CD1c-positive myeloid dendritic cell (primary cell): ENCODE results near the gene DNAH10.
"Not testable (repeated sequence)": the region's sequence is repeated elsewhere in the genome, so short reads cannot be mapped to it uniquely, and the experiment has no call there.

Source experiments
- DNase-seq: peaks from one replicate; pipeline ENCODE4 v3.0.0-alpha.2; 2016; ENCODE audit errors: extremely low spot score

Gene DNAH10

DNA sequence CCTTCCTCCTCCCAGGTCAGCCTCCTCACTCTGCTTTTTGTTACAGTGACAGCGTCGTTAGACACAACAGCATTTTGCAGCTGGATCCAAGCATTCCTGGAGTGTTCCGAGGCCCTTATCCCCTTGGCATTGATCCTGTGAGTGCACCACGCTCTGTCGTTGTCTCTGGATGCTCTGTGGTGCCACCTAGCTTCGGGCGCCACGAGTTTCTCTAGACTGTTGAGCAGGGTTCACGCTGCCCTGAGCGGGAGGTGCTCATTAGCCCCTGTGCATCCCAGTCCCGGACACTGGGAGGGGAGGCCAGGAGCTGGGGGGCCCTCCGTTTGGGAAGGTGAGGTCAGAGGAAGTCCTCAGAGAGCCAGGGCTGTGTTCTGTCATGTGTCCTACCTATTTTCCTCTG, 17.3 kb upstream of the DNAH10 start:
- no peak for DNase-seq

DNA sequence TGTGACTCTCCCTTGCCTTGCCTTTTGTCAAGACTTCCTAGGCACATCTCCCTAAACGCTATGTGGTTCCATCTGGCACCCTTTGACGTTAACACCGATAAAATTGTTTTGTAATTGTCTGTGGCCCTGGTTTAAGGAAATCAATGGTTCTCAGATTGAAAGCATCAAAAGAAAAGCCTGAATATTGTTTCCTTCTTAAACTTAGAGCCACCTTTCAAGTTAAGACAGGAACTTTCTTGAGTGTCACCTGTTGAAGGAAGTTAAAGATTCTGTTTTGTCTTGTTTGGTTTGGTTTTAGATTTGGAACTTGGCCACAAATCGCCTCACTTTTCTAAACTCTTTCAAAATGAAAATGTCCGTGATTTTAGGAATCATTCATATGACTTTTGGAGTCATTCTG, 14.8 kb upstream of the DNAH10 start:
- no peak for DNase-seq

DNA sequence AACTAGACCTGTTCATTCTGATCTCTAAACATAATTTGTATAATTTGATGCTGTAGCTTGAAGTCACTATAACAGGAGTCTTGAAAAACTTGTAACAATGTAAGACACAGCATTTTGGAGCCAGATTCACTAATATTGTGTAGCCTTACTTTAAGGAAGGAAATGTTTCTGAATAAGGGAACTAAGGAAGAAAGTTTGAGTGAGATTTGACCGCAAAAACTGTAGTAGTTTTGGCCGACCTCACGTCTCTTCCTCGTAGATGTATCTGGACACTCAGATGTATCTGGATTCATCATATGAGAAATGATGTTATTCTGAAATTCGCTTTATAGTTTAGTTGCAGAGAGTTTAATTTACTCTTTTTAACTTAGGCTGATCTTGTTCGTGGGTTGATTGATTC, 13.9 kb upstream of the DNAH10 start:
- peak; percentile 7 for DNase-seq

DNA sequence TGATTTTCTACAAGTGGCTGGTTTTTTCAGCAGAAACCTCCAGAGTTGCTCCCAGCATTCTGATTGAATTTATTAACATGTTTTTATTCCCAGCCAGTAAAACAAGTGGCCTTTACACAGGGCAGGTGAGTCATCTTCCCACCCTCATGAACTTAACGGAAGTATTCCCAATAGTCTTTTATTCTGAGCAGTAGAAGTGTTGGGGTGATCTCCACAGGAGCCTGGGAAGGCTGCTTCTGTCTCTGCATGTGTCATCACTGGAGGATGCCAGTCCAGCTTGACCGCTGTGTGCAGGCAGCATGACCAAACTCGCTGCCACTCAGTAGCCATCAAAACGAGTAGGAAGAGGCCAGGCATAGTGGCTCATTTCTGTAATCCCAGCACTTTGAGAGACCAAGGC, 13.4 kb upstream of the DNAH10 start:
- no peak for DNase-seq

DNA sequence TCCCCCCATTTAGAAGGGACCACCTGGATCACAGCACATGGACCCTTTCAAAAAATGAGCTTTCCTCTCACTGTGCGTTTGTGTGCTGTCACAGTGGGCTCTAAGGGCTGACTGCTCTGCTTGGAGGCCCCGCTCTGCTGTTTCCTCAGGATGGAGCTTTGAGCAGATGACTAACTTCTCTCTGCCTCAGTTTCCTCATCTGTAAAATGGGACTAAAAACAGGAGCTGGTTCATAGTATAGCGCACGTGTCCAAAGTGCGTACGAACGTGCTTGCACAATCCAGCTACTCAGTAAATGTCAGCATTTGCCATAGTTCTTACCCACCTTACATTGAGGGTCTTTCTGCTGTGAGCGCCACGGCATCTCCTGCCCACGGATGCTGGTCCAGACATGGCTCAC, 12.7 kb upstream of the DNAH10 start:
- no peak for DNase-seq

DNA sequence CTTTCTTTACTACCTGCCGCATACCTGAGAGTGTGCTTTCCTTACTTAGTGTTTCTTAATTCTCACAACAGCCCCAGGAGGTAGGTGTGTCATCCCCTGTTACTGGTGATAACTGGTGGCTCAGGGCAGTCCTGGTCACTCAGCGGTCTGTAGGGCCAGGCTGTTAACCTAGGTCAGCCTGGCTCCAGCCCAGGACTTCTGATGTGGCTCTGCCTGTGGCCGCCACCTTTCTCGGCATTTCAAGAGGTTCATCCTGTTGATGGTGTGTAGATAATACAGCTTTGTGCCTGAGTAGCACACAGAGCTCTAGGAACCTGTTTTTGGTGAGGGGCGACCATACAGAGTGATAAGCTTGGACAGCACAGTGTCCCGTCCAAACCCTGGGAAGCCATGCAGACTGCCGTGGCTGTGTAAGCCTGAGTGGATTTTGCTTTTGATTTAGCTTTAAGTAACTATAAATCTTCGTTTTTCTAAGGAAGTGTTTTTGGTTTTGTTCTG, 11.9 kb upstream of the DNAH10 start:
- DNase-seq: no peak

DNA sequence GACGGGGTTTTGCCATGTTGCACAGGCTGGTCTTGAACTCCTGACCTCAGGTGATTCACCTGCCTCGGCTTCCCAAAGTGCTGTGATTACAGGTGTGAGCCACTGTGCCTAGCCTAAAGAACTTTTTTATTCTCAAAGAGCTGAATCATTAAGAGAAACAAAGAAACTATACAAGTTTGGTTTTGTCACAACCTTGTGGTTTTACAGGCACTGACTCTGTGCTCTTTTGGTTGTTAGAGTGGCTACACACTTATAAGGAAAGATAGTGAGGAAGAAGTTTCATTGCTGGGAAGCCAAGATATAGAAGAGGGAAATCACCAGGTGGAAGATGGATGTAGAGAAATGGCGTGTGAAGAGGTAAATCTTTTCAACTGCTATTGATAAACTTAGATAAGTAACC, 10.1 kb upstream of the DNAH10 start:
- DNase-seq: no peak

DNA sequence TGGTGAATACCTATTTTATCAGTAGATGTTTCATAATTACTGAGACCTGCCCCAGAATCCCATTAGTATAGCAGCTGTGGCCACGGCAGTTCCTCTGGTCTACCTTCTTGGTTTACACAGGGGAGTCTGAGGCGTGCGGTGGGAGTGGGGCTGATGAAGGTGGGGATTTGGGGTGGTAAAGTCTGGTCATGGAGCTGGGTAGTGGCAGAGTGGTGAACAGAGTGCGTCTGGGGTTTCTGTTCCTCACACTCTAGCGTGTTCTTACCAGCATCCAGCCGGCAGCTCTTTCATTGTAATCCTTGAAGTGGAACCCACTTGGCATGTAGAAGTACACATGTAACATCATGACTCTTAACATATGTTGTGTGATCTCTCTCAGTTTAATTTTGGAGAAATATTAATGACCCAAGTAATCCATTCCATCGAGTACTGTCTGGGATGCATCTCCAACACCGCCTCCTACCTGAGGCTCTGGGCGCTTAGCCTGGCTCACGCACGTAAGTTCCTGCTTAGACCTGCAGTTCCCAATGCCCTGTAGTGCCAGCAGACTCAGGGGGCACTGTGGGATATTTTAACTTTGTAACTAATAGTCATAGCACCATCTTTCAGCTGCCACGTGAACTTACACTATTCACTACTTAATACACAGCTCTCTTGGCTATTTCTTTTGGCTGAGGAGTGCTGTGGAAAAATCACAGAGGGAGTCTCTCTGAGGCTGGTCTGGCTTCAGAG, 7.9 kb upstream of the DNAH10 start:
- DNase-seq: no peak

DNA sequence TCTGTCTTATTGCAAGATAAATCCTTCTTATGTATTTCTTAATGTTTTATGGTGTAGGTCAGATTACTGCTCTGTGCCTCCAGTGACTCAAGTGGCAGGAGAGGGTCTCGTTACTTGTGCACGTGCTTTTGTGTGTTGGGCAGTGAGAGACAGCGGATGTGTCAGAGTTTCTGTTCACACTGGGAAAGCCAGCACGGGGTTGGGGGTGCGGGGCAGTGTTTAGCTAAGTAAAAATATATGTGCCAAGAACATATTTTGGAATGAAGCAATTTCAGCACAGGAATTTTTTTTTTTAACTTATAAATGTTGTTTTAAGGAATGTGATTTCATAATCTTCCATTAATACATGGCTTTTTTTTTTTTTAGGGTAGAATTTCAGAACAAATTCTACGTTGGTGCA, 4.5 kb upstream of the DNAH10 start:
- no peak for DNase-seq

DNA sequence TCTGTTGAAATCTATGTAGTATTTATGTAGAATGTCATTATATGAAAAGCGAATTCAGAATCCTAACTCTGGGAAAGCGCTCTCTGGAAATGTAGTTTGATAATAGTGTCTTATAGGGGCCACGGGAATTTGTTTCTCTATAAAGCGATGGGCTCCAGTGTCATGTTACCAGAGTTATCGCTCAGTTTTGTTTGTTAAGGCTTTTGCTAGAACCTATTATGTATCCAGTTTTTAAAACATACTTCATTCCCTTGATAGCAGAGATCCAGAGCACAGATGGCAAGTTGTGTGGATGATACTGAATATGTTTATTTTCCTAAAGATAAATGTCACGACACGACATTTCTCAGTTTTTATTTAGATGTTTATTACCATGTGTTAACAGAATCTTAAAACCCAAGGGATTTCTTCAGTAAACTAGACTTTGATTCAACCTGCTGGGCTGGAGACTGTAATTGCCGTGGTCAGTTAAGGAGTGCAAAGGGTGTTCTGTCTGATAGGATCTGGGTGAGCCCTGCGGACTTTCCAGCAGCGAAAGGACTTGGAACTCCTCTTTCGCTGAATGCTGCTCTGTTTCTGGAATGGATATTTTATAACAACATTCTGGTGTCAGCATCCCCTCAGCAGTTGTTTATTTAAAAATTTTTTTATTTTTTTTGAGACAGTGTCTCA, 1.7 kb upstream of the DNAH10 start:
- no peak for DNase-seq

DNA sequence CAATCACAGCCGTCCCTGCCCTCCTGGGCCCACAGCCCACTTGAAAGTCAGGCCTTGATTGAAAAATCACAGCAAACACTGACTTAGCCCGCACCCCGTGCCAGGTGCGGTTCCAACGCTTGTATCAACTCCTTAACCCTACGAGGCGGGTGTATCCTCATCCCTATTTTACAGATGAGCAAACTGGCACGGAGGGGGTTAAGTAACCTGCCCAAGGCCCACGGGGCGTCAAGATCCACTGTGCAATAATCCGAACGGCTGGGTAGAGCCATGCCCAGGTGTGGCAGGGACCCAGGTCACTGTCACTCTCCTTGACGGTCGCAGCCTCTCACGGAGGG, 583 bp downstream of the DNAH10 start:
- DNase-seq: no peak

DNA sequence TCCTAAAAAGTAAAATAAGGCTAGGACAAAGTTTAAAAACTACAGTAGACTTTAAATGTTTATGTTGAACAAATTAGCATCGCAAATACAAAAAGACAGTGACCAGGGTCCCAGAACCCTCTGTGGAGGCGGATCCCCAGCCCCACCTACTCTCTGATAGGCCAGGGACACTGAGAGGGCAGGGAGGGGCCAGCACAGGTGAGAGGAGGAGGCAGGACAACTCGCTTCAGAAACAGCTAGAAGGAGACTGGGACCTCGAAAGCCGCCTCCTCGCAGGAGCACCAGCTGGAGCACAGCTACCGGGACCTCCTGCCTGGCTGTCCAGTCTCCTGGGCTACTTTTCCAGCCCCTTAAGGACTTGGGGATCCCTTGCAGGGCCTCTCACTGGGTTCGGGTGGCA, 992 bp downstream of the DNAH10 start:
- DNase-seq: no peak

DNA sequence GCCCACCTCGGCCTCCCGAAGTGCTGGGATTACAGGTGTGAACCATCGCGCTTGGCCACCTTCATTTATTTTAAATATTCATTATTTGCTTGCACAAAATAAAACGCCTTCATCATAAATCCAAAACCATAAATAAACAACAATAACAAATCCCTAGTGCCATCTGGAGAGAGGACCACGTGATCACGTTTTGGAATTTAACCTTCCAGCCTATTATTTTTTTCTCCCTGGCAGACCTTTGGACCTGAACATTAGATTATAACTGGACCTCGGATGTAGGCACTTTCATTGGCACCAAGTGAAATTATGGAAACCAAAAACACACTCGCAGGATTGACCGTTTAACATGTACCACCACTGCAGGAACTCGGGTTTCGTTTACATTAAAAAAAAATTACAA, 2.0 kb downstream of the DNAH10 start:
- no peak for DNase-seq

DNA sequence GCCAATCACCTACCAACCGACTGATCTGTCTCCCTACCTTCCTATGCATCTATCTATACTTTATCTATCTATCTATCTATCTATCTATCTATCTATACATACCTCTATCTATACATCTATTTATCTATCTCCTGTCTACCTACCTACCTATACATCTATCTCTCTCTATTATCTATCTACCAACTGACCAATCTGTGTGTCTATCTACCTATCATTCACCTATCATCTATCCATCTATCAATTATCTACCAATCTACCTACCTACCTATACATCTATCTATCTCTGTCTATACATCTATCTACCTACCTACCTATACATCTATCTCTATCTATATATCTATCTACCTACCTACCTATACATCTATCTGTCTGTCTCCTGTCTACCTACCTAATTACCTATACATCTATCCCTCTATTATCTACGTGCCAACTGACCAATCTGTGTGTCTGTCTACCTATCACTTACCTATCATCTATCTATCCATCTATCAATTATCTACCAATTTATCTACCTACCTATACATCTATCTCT, 3.5 kb downstream of the DNAH10 start:
- DNase-seq: no peak

DNA sequence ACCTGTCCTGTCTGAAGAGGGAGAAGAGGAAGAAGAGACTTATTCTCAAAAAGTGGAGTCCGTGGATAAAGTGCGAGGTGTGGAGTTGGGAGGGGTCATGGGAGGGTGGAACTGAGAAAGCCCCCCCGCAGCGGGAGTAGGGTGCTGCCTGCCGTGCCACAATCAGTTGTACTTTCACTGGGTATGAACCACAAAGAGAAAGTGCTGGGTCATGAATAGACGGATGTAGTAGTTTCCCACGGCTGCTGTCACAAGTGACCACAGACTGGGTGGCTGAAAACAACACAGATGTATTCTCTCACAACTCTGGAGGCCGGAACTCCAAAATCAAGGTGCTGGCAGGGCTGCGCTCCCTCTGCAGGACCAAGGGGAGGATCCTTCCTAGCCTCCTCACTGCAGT, 5.5 kb downstream of the DNAH10 start:
- DNase-seq: peak; percentile 26

DNA sequence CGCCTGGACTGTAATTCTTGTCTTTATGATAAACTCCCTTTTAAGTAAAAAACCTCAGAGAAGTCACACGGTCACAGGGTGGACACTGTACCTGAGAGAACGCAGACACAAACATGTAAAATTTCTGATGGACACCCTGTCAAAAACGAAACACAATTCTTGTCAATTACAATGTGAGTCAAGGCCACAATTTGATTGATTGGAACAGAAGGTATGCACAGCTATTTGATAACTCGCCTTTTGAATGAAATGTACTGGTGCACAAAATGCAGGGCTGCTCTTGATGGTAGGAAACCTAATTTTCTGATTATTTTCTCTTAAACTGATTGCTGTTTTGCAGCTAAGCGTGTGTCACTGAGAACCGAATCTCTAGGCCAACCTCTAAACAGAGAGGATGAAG, 9.2 kb downstream of the DNAH10 start:
- no peak for DNase-seq

DNA sequence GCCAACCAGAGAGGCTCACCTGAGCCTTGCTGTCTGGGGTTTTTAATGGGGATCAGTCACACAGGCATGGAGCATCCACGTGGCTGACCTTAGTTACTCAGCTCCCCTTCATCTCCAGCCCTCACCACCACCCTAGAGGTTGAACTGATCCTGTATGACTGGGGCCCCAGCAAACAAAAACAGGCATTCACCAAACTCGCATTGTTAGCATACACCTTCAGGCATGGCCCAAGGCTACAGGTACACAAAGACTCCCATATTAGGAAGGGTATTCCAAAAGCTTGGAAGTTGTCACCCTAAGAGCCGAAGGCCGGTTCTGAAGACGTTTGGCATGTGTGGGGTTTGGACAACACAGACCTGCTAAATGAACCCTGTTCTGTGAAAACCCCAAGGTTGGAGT, 10.0 kb downstream of the DNAH10 start:
- DNase-seq: no peak

DNA sequence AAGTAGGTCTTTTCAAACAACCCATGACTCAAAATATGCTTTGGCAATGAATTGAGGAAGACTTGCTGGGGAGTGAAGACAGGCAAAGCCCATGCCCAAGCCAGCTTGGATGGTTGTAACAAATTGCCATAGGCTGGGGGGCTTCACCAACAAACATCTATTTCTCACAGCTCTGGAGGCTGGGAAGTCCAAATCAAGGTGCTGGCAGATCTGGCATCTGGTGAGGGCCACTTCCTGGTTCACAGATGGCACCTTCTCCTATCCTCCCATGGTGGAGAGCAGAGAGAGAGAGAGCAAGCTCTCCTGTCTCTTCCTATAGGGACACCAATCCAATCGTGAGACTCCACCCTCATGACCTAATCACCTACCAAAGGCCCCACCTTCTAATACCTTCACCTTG, 11.3 kb downstream of the DNAH10 start:
- no peak for DNase-seq

DNA sequence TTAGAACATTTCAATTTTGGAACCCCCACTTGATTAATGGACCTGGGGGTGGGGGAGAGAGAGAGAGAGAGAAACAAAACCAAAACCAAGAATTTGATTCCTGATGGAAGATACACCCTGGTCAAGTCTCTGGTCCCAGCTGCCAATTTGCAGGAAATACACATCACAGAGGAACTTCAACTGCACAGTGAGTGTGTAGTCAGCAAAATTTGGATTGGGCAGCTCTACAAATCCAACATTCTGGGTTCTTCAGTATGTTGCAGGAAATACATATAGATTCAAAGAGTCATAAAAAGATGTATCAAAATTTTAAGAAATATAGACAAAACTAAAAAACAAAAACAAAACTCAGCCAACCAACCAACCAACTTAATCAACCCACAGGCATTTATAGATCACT, 17.4 kb downstream of the DNAH10 start:
- DNase-seq: no peak

DNA sequence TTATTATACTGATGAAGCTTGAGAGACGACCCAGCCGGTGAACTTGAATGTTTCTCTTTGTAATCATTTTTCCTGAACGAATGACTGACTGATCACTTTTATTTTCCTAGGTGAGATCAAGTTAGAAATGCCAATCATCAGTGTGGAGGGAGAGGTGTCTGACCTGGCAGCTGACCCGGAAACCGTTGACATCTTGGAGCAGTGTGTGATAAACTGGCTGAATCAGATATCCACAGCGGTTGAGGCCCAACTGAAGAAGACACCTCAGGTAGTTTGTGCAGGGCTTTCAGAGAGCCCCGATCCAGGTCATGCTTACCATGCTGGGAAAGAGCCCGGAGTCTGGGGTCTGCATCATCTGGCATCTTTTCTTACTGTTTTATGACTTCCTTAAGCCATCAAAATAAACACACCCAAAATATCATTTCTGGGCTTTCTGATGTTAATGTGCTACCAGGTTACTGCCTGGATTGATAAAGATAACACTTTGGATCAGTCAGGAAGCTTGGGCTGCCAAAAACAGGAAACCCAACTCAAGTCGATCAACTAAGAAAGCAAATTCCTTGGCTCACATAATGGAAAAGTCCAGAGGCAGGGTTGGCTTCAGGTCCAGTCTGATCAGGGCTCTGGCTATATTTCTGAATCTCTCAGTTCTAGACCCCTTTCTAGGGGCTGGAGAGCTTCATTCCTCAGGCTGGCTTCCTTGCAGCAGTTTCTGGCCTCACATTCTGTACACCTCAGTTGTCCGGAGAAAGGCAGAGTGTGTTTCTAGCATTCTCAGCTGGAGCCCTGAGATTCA, 21.1 kb downstream of the DNAH10 start:
- DNase-seq: no peak

DNA sequence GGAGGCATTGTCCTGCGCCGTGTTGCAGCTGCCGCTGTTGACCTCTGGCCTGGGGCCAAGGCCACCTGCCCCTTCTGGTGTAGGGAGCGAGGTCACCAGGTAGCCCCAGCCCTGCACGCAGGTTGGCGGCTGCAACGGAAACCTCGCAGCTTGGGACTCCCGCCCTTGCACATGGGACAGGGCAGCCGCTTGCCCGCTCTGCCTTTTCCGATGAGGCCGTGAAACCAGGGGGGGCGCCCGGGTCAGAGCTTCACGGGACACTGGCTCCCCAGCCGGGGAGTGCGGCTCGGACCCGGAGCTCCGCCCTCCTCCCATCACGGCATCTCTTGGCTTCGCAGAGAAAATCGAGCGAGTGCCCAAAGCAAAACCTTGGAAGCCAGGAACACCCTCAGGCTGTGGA, 25.4 kb downstream of the DNAH10 start:
- no peak for DNase-seq

DNA sequence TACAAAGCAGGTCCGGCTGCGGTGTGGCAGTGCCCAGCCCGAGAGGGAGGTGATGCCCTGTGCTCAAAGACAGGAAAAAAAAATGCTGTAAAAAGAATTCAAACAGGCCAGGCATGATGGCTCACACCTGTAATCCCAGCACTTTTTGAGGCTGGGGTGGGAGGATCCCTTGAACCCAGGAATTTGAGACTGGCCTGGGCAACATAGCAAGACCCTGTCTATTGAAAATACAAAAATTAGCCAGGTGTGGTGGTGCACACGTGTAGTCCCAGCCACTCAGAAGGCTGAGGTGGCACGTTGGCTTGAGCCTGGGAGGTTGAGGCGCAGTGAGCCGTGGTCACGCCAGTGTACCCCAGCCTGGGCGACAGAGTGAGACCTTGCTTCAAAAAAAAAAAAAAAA, 26.4 kb downstream of the DNAH10 start:
- DNase-seq: no peak

DNA sequence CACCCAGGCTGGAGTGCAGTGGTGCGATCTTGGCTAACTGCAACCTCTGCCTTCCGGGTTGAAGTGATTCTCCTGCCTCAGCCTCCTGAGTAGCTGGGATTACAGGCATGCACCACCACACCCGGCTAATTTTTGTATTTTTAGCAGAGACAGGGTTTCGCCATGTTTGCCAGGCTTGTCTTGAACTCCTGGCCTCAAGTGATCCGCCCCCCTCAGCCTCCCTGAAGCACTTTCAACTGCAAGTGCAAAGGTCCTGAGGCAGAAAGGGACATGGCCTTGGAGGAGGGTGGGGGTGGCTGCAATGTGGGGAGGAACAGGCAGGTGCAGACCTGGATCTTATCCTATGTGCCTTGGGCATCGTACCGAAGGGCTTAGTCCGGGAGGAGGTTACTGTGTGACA, 27.3 kb downstream of the DNAH10 start:
- DNase-seq: not testable (repeated sequence)
